CD4-positive, alpha-beta T cell treated with Interleukin-4 for 4 hours (primary cell): ENCODE measurements around the gene ARPC5.
"Not testable (repeated sequence)": the region's sequence is repeated elsewhere in the genome, so short reads cannot be mapped to it uniquely, and the experiment has no call there.

Experiments used
- DNase-seq: peaks from one replicate; pipeline ENCODE4 v3.0.0-alpha.2; 2020

The ARPC5 gene

GRCh38 chr1:183645531-183645930 lies 9.9 kb upstream of the ARPC5 start:
- DNase-seq = no peak

- DNase-seq = no peak
Observed at GRCh38 chr1:183642166-183642565, 6.6 kb upstream of the ARPC5 start.

GRCh38 chr1:183640193-183640592 lies 4.6 kb upstream of the ARPC5 start:
- no peak for DNase-seq

- no peak for DNase-seq
Observed at GRCh38 chr1:183638649-183639387, 3.2 kb upstream of the ARPC5 start.

- no peak for DNase-seq
Observed at GRCh38 chr1:183636783-183637182, 1.2 kb upstream of the ARPC5 start.

- DNase-seq = no peak
Observed at GRCh38 chr1:183636334-183636682, 725 bp upstream of the ARPC5 start.

GRCh38 chr1:183635099-183635605 lies 431 bp downstream of the ARPC5 start:
- DNase-seq = no peak

GRCh38 chr1:183634429-183635065 lies 1.0 kb downstream of the ARPC5 start:
- DNase-seq = no peak

- DNase-seq = peak; percentile 80
Observed at GRCh38 chr1:183633676-183634343, 1.8 kb downstream of the ARPC5 start.

- DNase-seq = peak; percentile 27
Observed at GRCh38 chr1:183632964-183633363, 2.6 kb downstream of the ARPC5 start.

- no peak for DNase-seq
Observed at GRCh38 chr1:183632114-183632513, 3.5 kb downstream of the ARPC5 start.

- DNase-seq = no peak
Observed at GRCh38 chr1:183630748-183631147, 4.8 kb downstream of the ARPC5 start.

- DNase-seq = no peak
Observed at GRCh38 chr1:183628537-183628936, 7.0 kb downstream of the ARPC5 start.

GRCh38 chr1:183626236-183626635 lies 9.3 kb downstream of the ARPC5 start:
- DNase-seq = not testable (repeated sequence)

- peak; percentile 51 for DNase-seq
Observed at GRCh38 chr1:183622884-183623785, 12.4 kb downstream of the ARPC5 start.

GRCh38 chr1:183622013-183622412 lies 13.6 kb downstream of the ARPC5 start:
- no peak for DNase-seq

GRCh38 chr1:183620311-183620710 lies 15.3 kb downstream of the ARPC5 start:
- no peak for DNase-seq

- DNase-seq = no peak
Observed at GRCh38 chr1:183619781-183620180, 15.8 kb downstream of the ARPC5 start.

GRCh38 chr1:183618202-183618601 lies 17.4 kb downstream of the ARPC5 start:
- DNase-seq = not testable (repeated sequence)

GRCh38 chr1:183612975-183613374 lies 22.6 kb downstream of the ARPC5 start:
- DNase-seq = not testable (repeated sequence)

- DNase-seq = no peak
Observed at GRCh38 chr1:183612407-183612806, 23.2 kb downstream of the ARPC5 start.

GRCh38 chr1:183611021-183611420 lies 24.6 kb downstream of the ARPC5 start:
- DNase-seq = no peak
